DOHH2 (cell line): ENCODE data around the gene FREM3.

Experiments used
- H3F3A ChIP-seq: fragments of 200-600 bp; sonication (generic), shearing (Covaris generic); 2 replicates; pipeline ENCODE4 v1.6.0; 2016; ENCODE audit warnings: antibody characterized with exemption, mild to moderate bottlenecking; ENCODE audit not compliant: control insufficient read depth, insufficient read depth
- H3K27ac ChIP-seq: fragments of 200-600 bp; sonication (generic); 2 replicates; pipeline ENCODE4 v1.5.1; 2014; ENCODE audit warnings: low read depth, mild to moderate bottlenecking, low read length, moderate library complexity
- H3K27me3 ChIP-seq: fragments of 200-600 bp; sonication (generic); 2 replicates; pipeline ENCODE4 v1.6.1; 2014; ENCODE audit warnings: mild to moderate bottlenecking, low read length, mixed read lengths; ENCODE audit not compliant: control insufficient read depth
- H3K36me3 ChIP-seq: fragments of 200-600 bp; sonication (generic); 2 replicates; pipeline ENCODE4 v1.6.1; 2014; ENCODE audit warnings: mild to moderate bottlenecking, low read length, moderate library complexity, mixed read lengths; ENCODE audit not compliant: control insufficient read depth
- H3K4me1 ChIP-seq: fragments of 200-600 bp; sonication (generic); 2 replicates; pipeline ENCODE4 v1.6.1; 2014; ENCODE audit warnings: mild to moderate bottlenecking, low read length, mixed read lengths; ENCODE audit not compliant: control insufficient read depth
- H3K4me2 ChIP-seq: fragments of 200-600 bp; sonication (generic); 2 replicates; pipeline ENCODE4 v1.6.0; 2014; ENCODE audit warnings: mild to moderate bottlenecking, low read length, moderate library complexity
- H3K4me3 ChIP-seq: fragments of 200-600 bp; sonication (generic); 2 replicates; pipeline ENCODE4 v1.5.1; 2014; ENCODE audit warnings: mild to moderate bottlenecking, low read length, mixed read lengths
- H3K79me2 ChIP-seq: fragments of 200-600 bp; sonication (generic); 2 replicates; pipeline ENCODE4 v1.6.1; 2014; ENCODE audit warnings: mild to moderate bottlenecking, low read length, mixed read lengths; ENCODE audit not compliant: control insufficient read depth
- H3K9me2 ChIP-seq: fragments of 200-600 bp; sonication (generic); replicated peaks from 2 replicates; pipeline ENCODE4 v1.6.1; 2014; ENCODE audit warnings: mild to moderate bottlenecking, low read length, mixed read lengths; ENCODE audit not compliant: control insufficient read depth
- H3K9me3 ChIP-seq: fragments of 200-600 bp; sonication (generic); 2 replicates; pipeline ENCODE4 v1.6.1; 2014; ENCODE audit warnings: antibody characterized with exemption, low read length, mixed read lengths; ENCODE audit not compliant: control insufficient read depth, insufficient read depth
- H4K20me1 ChIP-seq: fragments of 200-600 bp; sonication (generic); 2 replicates; pipeline ENCODE4 v1.6.0; 2014; ENCODE audit warnings: low read depth, mild to moderate bottlenecking, antibody characterized with exemption, low read length, moderate library complexity; ENCODE audit not compliant: control insufficient read depth, insufficient read depth
- EZH2phosphoT487 ChIP-seq: fragments of 200-600 bp; sonication (generic); IDR thresholded peaks from 2 replicates; pipeline ENCODE4 v1.6.1; 2017; ENCODE audit warnings: borderline replicate concordance, mild to moderate bottlenecking, antibody characterized with exemption, low read length, moderate library complexity, mixed read lengths
- TF ChIP-seq, protein P1 (sequence below): fragments of 200-600 bp; sonication (generic); IDR thresholded peaks from one replicate; pipeline ENCODE4 v1.5.1; 2014; ENCODE audit warnings: antibody characterized with exemption, mild to moderate bottlenecking, low read depth, low read length; ENCODE audit not compliant: poor library complexity, severe bottlenecking

Gene FREM3

GRCh38 chr4:143616771-143617170, 83.7 kb downstream of the FREM3 start:
- H3K36me3 ChIP-seq: no peaks in the 10 kb centered on the region
- H3K4me1 ChIP-seq: no peaks in the 10 kb centered on the region
- no peaks in the 10 kb centered on the region for H3K27me3 ChIP-seq
- H3K9me2 ChIP-seq: no peaks in the 10 kb centered on the region; the same call in 1 of the 2 replicates
- H3F3A ChIP-seq: no peaks in the 10 kb centered on the region
- TF ChIP-seq, protein P1, sequence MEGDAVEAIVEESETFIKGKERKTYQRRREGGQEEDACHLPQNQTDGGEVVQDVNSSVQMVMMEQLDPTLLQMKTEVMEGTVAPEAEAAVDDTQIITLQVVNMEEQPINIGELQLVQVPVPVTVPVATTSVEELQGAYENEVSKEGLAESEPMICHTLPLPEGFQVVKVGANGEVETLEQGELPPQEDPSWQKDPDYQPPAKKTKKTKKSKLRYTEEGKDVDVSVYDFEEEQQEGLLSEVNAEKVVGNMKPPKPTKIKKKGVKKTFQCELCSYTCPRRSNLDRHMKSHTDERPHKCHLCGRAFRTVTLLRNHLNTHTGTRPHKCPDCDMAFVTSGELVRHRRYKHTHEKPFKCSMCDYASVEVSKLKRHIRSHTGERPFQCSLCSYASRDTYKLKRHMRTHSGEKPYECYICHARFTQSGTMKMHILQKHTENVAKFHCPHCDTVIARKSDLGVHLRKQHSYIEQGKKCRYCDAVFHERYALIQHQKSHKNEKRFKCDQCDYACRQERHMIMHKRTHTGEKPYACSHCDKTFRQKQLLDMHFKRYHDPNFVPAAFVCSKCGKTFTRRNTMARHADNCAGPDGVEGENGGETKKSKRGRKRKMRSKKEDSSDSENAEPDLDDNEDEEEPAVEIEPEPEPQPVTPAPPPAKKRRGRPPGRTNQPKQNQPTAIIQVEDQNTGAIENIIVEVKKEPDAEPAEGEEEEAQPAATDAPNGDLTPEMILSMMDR: no peak
- no peak for TF ChIP-seq EZH2phosphoT487
- H4K20me1 ChIP-seq: no peaks in the 10 kb centered on the region
- H3K79me2 ChIP-seq: no peaks in the 10 kb centered on the region
- H3K9me3 ChIP-seq: no peaks in the 10 kb centered on the region
- no peak overlapping the region for H3K4me2 ChIP-seq
- H3K27ac ChIP-seq: no peak overlapping the region
- no peak overlapping the region for H3K4me3 ChIP-seq

GRCh38 chr4:143609492-143609891, 91.0 kb downstream of the FREM3 start:
- TF ChIP-seq, protein P1: no peak
- no peak for TF ChIP-seq EZH2phosphoT487
- H3K4me3 ChIP-seq: no peak overlapping the region
- no peaks in the 10 kb centered on the region for H4K20me1 ChIP-seq
- H3K27me3 ChIP-seq: no peaks in the 10 kb centered on the region
- no peaks in the 10 kb centered on the region for H3K36me3 ChIP-seq
- no peaks in the 10 kb centered on the region for H3K4me1 ChIP-seq
- H3K27ac ChIP-seq: no peak overlapping the region
- no peaks in the 10 kb centered on the region for H3K9me2 ChIP-seq
- H3K79me2 ChIP-seq: no peaks in the 10 kb centered on the region
- no peaks in the 10 kb centered on the region for H3K9me3 ChIP-seq
- no peaks in the 10 kb centered on the region for H3F3A ChIP-seq
- no peak overlapping the region for H3K4me2 ChIP-seq

DNA sequence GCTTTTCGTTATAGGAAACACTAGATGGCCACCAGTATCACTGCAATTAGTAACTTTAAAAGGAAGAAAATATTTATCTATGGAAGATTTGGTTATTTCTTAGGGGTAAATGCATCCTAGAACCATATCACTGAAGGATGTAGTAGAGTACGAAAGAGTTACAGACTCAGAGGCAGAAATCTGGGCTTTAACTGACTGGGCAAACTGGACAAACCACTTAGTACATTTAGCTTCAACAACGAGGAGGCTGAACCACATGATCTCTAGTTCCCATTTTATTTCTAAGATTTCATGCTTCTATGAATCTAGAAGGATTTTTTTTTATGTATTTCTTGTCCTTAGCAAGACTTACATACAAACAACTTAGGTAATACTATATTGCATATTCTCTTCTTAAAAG, 94.0 kb downstream of the FREM3 start:
- TF ChIP-seq, protein P1: no peak
- no peak for TF ChIP-seq EZH2phosphoT487
- Histone ChIP-seq H3K27me3 (no peaks in the 10 kb centered on the region), H3K36me3 (no peaks in the 10 kb centered on the region), H3K4me3 (no peak overlapping the region), H4K20me1 (no peaks in the 10 kb centered on the region), H3F3A (no peaks in the 10 kb centered on the region), H3K9me3 (no peaks in the 10 kb centered on the region), H3K4me2 (no peak overlapping the region), H3K27ac (no peak overlapping the region), H3K79me2 (no peaks in the 10 kb centered on the region), H3K4me1 (no peaks in the 10 kb centered on the region), H3K9me2 (no peaks in the 10 kb centered on the region)

DNA sequence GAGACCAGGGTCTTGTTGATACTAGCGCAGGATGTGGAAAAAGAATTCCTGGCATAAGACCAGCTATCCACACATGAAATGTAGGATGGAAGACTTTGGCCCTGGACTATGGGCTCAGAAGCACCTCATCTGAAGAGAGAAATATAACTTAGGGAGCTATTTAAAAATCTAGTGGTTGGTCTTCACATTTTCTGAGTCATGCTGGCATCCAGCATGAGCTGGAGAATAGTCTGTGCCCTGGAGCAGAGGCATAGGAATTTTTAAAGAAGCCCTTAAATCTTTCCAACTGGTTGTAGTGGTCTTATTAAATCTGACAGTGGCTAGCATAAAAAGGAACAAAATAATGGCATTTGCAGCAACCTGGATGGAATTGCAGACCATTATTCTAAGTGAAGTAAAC, 100.6 kb downstream of the FREM3 start:
- Histone ChIP-seq H3F3A (no peaks in the 10 kb centered on the region), H3K9me3 (no peaks in the 10 kb centered on the region), H3K27ac (no peak overlapping the region), H3K27me3 (no peaks in the 10 kb centered on the region), H4K20me1 (no peaks in the 10 kb centered on the region), H3K79me2 (no peaks in the 10 kb centered on the region), H3K4me1 (no peaks in the 10 kb centered on the region), H3K36me3 (no peaks in the 10 kb centered on the region), H3K4me2 (no peak overlapping the region), H3K4me3 (no peak overlapping the region), H3K9me2 (no peaks in the 10 kb centered on the region)
- no peak for TF ChIP-seq EZH2phosphoT487
- TF ChIP-seq, protein P1: no peak
